SU-DHL-6 (cell line): ENCODE results near the gene ATP1A3.

ENCODE experiments used
- H2AFZ ChIP-seq: fragments of 200-600 bp; sonication (generic); 2 replicates; pipeline ENCODE4 v1.6.1; 2014; ENCODE audit warnings: low read depth, mild to moderate bottlenecking, moderate library complexity, mixed read lengths, antibody characterized with exemption, low read length; ENCODE audit not compliant: severe bottlenecking
- H3F3A ChIP-seq: fragments of 200-600 bp; shearing (Covaris generic); 2 replicates; pipeline ENCODE4 v1.6.0; 2016; ENCODE audit warnings: antibody characterized with exemption, mild to moderate bottlenecking; ENCODE audit not compliant: insufficient read depth
- H3K27ac ChIP-seq: fragments of 200-600 bp; sonication (generic); 2 replicates; pipeline ENCODE4 v1.5.1; 2016; ENCODE audit warnings: low read depth, mild to moderate bottlenecking, low read length, moderate library complexity, mixed read lengths
- H3K27me3 ChIP-seq: fragments of 200-600 bp; sonication (generic), shearing (Covaris generic); 2 replicates; pipeline ENCODE4 v1.6.0; 2014; ENCODE audit warnings: mild to moderate bottlenecking, low read length
- H3K36me3 ChIP-seq: fragments of 200-600 bp; sonication (generic); 2 replicates; pipeline ENCODE4 v1.6.1; 2014; ENCODE audit warnings: mild to moderate bottlenecking, low read length, mixed read lengths
- H3K4me2 ChIP-seq: fragments of 300-600, 200-600 bp; shearing (Covaris generic), sonication (generic); 2 replicates; pipeline ENCODE4 v1.6.0; 2014; ENCODE audit warnings: low read length, low read depth, mild to moderate bottlenecking; ENCODE audit not compliant: poor library complexity, severe bottlenecking
- H3K4me3 ChIP-seq: fragments of 200-600 bp; sonication (generic); 2 replicates; pipeline ENCODE4 v1.5.1; 2014; ENCODE audit warnings: antibody characterized with exemption, low read length, mild to moderate bottlenecking, mixed read lengths; ENCODE audit not compliant: insufficient read depth, poor library complexity, severe bottlenecking
- H3K79me2 ChIP-seq: fragments of 200-600 bp; sonication (generic); 2 replicates; pipeline ENCODE4 v1.6.1; 2014; ENCODE audit warnings: mild to moderate bottlenecking, low read length, moderate library complexity; ENCODE audit not compliant: insufficient read depth
- H3K9ac ChIP-seq: fragments of 200-600 bp; sonication (generic); 2 replicates; pipeline ENCODE4 v1.7.0; 2014; ENCODE audit warnings: mild to moderate bottlenecking, low read length
- H3K9me2 ChIP-seq: fragments of 200-600 bp; sonication (generic); replicated peaks from 2 replicates; pipeline ENCODE4 v1.6.1; 2014; ENCODE audit warnings: low read length; ENCODE audit not compliant: insufficient read depth
- H3K9me3 ChIP-seq: fragments of 200-600 bp; sonication (generic); 2 replicates; pipeline ENCODE4 v1.6.1; 2014; ENCODE audit warnings: low read length, mixed read lengths; ENCODE audit not compliant: insufficient read depth
- H4K20me1 ChIP-seq: fragments of 200-600 bp; sonication (generic); 2 replicates; pipeline ENCODE4 v1.6.1; 2014; ENCODE audit warnings: low read depth, mild to moderate bottlenecking, antibody characterized with exemption, low read length, moderate library complexity, mixed read lengths
- EZH2phosphoT487 ChIP-seq: fragments of 200-600 bp; sonication (generic), shearing (Covaris generic); conservative IDR thresholded peaks from 2 replicates; pipeline ENCODE4 v1.6.1; 2018; ENCODE audit warnings: mild to moderate bottlenecking, antibody characterized with exemption, low read length, moderate library complexity, mixed read lengths
- TF ChIP-seq, protein P1 (sequence below): fragments of 200-600 bp; sonication (generic); IDR thresholded peaks from one replicate; pipeline ENCODE4 v1.5.1; 2017; ENCODE audit warnings: antibody characterized with exemption, mild to moderate bottlenecking, low read length, moderate library complexity; ENCODE audit not compliant: insufficient read depth, poor library complexity, severe bottlenecking

The ATP1A3 gene

DNA sequence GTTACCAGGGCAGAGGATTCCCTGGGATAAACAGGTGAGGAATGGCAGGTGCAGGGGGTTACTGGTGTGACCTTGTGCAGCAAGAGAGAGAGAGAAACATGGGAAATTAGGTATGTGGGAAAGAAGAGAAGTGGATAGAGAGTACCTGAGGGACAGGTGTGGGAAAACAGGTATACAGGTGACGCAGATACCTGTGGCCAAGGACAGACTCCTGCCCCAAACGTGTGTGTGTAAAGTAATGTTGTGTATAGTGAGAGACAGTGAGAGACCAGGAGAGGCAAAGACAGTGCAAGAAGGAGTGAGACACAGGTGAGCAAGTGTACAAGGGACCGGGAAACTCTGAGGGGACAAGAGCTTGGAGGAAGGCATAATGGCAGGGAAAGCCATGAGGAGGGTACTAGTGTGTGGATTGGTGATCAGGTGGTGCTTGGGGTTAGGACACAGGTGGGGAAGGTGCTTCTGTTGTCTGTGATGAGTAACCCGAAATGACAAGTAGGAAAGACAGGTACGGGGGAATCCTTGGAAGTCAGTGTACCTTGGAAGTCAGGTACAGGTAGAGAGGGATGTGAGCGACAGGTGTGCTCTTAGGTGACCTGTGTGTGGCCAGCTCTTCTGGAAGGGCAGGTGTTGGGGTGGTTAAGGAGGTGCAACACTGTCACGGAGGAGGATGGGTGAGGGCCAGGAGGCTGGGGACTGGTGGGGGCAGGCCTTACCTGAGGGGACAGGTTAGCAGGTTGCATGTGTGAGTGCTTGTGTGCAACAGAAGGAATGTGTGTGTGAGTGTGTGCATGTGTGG is 68.6 kb downstream of the ATP1A3 start:
- Histone ChIP-seq H3K9me3 (no peaks in the 10 kb centered on the region), H3K4me2 (no peak overlapping the region), H2AFZ (no peak overlapping the region), H4K20me1 (no peaks in the 10 kb centered on the region), H3K36me3 (no peaks in the 10 kb centered on the region), H3K27ac (0 out of 2 replicates have a peak overlapping the region, but pooled peaks have one; percentile 13), H3K9ac (no peak overlapping the region), H3K9me2 (no peaks in the 10 kb centered on the region), H3K27me3 (no peaks in the 10 kb centered on the region), H3K79me2 (peaks cover 17% of the 10 kb centered on the region), H3K4me3 (no peak overlapping the region), H3F3A (peaks cover 14% of the 10 kb centered on the region)
- TF ChIP-seq, protein P1, sequence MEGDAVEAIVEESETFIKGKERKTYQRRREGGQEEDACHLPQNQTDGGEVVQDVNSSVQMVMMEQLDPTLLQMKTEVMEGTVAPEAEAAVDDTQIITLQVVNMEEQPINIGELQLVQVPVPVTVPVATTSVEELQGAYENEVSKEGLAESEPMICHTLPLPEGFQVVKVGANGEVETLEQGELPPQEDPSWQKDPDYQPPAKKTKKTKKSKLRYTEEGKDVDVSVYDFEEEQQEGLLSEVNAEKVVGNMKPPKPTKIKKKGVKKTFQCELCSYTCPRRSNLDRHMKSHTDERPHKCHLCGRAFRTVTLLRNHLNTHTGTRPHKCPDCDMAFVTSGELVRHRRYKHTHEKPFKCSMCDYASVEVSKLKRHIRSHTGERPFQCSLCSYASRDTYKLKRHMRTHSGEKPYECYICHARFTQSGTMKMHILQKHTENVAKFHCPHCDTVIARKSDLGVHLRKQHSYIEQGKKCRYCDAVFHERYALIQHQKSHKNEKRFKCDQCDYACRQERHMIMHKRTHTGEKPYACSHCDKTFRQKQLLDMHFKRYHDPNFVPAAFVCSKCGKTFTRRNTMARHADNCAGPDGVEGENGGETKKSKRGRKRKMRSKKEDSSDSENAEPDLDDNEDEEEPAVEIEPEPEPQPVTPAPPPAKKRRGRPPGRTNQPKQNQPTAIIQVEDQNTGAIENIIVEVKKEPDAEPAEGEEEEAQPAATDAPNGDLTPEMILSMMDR: no peak
- no peak for TF ChIP-seq EZH2phosphoT487

DNA sequence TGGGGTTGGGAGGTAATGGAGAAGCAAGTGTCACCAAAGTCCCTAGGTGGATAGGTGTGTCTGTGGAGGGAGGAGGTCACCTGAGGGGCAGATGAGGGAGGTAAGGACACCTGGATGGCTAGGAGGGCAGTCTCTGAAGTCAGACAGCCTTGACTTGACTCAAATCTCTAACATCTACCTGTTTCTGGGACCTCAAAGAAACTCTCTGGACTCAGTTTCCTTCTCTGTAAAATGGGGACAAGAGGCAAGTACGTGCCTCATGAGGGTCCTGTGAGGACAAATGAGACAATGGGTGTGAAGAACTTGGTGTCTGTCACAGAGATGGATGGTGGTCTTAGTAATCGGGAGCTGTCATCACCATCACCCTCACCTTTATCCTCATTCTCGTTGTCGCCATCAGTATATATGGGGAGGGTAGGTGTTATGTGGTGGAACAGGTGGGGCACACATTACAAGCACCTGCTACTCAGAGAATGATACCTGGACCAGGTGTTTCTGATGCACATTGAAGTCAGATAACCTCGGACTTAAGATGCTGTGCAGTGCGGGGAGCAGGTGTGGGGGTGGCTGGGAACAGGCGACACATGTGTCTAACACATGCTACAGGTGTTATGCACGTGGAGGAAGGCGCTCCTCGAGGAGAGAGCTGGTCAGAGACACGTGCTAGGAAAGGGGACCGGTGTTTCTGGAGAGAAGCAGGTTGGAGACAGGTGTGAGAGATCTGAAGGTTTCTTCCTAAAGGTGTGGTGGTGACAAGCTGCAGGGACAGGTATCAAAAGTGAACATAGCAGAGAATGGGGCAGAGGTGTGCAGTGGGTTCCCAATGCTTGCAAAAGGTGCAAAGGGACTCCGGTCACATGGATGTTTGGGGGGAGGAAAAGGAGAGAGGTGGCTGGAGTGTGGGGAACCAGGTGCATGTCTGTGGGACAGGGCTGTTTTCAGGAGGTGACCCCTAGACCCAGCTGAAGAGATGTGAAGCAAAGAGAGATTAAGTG is 69.6 kb downstream of the ATP1A3 start:
- no peak overlapping the region for H2AFZ ChIP-seq
- H3K27me3 ChIP-seq: no peaks in the 10 kb centered on the region
- H3K9ac ChIP-seq: no peak overlapping the region

DNA sequence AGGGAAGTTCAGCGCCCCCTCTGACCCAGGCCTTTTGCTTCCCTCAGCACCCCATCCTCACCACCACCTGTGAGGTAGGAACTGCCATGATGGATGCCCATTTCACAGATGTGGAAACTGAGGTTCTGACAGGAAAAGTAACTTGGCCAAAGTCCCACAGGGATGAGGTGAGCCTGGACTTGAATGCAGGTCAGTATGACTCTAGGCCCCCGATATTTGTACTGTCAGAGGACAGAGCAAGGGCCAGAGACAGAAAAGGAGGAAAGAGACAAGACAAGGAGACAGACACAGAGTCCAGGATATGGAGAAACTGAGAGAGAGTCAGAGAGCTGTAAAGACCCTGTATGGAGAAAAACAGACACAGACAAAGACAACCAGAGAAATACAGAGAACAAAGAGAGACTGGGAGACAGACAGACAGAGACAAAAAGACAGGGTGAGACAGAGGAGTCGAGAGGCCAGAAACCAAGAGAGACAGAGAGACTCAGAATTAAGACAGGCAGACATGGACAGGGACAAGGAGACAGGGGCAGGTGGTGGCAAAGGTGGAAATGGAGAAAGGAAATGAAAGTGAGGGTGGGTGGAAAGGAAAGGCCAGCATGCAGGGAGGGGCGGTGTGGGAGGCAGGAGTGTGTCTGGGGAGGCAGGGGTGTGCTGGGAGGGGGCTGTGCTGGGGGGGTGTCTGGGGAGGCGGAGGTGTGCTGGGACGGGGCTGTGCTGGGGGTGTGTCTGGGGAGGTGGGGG is 70.8 kb downstream of the ATP1A3 start:
- Histone ChIP-seq H3K79me2 (peaks cover 21% of the 10 kb centered on the region), H3K4me3 (no peak overlapping the region), H3K27ac (peak overlapping the region; percentile 77), H3K9me3 (no peaks in the 10 kb centered on the region), H3F3A (peaks cover 6% of the 10 kb centered on the region; the same call in 1 of the 2 replicates), H3K36me3 (no peaks in the 10 kb centered on the region), H4K20me1 (no peaks in the 10 kb centered on the region), H2AFZ (no peak overlapping the region), H3K27me3 (no peaks in the 10 kb centered on the region), H3K9me2 (no peaks in the 10 kb centered on the region), H3K9ac (peak overlapping the region; percentile 21; the same call in 1 of the 2 replicates), H3K4me2 (peak overlapping the region; percentile 18)
- TF ChIP-seq, protein P1: no peak
- TF ChIP-seq EZH2phosphoT487: no peak

More for the DNA sequence above, 69.6 kb downstream of the ATP1A3 start:
- Histone ChIP-seq H3F3A (peaks cover 6% of the 10 kb centered on the region; the same call in 1 of the 2 replicates), H3K79me2 (peaks cover 17% of the 10 kb centered on the region), H4K20me1 (no peaks in the 10 kb centered on the region), H3K4me2 (no peak overlapping the region), H3K9me2 (no peaks in the 10 kb centered on the region), H3K27ac (0 out of 2 replicates have a peak overlapping the region, but pooled peaks have one; percentile 13), H3K4me3 (no peak overlapping the region), H3K36me3 (no peaks in the 10 kb centered on the region), H3K9me3 (no peaks in the 10 kb centered on the region)
- TF ChIP-seq, protein P1: no peak
- TF ChIP-seq EZH2phosphoT487: no peak
